ENCODE measurements around the gene MTHFSD. TPM values are rescaled to one million over a fixed set of nuclear protein-coding genes. Genes with fewer than 3 reads are reported as not detected.

Gene MTHFSD
- total RNA-seq, 4 donors from 2014 or later: 9.0 to 23.2 (median 16.1) TPM

GRCh38 chr16:86557587-86557986 is 2.6 kb upstream of the MTHFSD start:
- TF ChIP-seq, protein P1, sequence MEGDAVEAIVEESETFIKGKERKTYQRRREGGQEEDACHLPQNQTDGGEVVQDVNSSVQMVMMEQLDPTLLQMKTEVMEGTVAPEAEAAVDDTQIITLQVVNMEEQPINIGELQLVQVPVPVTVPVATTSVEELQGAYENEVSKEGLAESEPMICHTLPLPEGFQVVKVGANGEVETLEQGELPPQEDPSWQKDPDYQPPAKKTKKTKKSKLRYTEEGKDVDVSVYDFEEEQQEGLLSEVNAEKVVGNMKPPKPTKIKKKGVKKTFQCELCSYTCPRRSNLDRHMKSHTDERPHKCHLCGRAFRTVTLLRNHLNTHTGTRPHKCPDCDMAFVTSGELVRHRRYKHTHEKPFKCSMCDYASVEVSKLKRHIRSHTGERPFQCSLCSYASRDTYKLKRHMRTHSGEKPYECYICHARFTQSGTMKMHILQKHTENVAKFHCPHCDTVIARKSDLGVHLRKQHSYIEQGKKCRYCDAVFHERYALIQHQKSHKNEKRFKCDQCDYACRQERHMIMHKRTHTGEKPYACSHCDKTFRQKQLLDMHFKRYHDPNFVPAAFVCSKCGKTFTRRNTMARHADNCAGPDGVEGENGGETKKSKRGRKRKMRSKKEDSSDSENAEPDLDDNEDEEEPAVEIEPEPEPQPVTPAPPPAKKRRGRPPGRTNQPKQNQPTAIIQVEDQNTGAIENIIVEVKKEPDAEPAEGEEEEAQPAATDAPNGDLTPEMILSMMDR (IDR thresholded peaks at IDR 0.05; ENCODE audit: low read depth): no peak

- TF ChIP-seq, protein P1 (IDR thresholded peaks at IDR 0.05; ENCODE audit: low read depth): no peak
Measured at GRCh38 chr16:86556576-86556975, 1.5 kb upstream of the MTHFSD start.

- TF ChIP-seq, protein P1 (IDR thresholded peaks at IDR 0.05; ENCODE audit: low read depth): no peak
Measured at GRCh38 chr16:86555704-86556075, 655 bp upstream of the MTHFSD start.

DNA sequence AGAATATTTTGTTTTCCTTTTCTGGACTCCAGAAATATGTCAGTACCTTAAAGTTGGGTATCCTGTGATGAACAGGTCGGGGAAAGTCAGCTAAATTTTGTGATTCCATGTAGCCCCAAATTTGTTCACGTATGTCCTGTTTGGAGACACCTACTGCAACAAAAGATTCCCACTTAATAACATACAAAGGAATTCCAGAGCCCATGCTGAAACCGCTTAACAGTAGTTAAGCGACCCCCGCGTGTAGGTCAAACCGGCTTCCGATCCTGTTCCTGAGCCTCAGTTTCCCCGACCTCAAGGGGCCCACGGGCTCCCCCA is 477 bp downstream of the MTHFSD start:
- TF ChIP-seq, protein P1 (IDR thresholded peaks at IDR 0.05; ENCODE audit: low read depth): no peak

GRCh38 chr16:86553356-86553755 is 1.7 kb downstream of the MTHFSD start:
- TF ChIP-seq, protein P1 (IDR thresholded peaks at IDR 0.05; ENCODE audit: low read depth): no peak

GRCh38 chr16:86550281-86550680 is 4.8 kb downstream of the MTHFSD start:
- TF ChIP-seq, protein P1 (IDR thresholded peaks at IDR 0.05; ENCODE audit: low read depth): no peak

DNA sequence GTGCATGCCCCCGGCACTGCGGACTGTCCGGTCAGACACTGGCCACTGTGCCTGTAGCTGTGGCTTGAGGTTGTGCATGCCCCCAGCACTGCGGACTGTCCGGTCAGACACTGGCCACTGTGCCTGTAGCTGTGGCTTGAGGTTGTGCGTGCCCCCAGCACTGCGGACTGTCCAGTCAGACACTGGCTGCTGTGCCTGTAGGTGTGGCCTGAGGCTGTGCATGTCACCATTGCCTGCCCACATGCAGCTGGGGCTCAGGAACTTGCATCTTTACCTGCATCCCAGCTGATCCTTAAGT is 5.2 kb downstream of the MTHFSD start:
- TF ChIP-seq, protein P1 (IDR thresholded peaks at IDR 0.05; ENCODE audit: low read depth): no peak

Data from subcutaneous adipose tissue (tissue), 4 donors.